Stimulated activated CD8-positive, alpha-beta memory T cell treated with anti-CD3 and anti-CD28 coated beads, Interleukin-12 subunit alpha, Interleukin-12 subunit beta, amount 100 ng/mL, for 4 hours (primary cell): ENCODE results near the gene PLD3.

ENCODE experiments used
- DNase-seq: peaks from one replicate; pipeline ENCODE4 v3.0.0-alpha.2; 2020; ENCODE audit warnings: low read depth

PLD3 gene

GRCh38 chr19:40414542-40415535 lies 66.3 kb downstream of the PLD3 start:
- DNase-seq, result no peak

DNA sequence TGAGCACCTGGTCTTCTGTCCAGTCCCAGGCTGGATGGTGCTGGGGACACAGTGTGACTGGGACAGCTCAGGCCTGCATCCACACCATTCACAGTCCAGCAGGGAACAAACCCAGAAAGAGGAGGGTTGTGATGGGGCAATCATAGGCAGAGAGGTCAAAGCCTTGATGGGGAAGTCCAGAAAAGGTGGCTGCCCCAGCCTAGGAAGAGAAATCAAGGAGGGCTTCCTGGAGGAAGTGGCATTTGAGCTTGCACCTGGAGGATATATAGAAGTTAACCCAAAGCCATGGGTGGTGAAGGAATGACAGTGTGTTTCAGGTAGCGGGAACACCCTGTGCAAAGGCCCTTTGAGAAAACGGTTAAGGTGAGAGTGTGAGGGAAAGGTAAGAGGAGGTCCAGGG lies 67.3 kb downstream of the PLD3 start:
- no peak for DNase-seq

GRCh38 chr19:40416918-40417642 lies 68.6 kb downstream of the PLD3 start:
- no peak for DNase-seq

DNA sequence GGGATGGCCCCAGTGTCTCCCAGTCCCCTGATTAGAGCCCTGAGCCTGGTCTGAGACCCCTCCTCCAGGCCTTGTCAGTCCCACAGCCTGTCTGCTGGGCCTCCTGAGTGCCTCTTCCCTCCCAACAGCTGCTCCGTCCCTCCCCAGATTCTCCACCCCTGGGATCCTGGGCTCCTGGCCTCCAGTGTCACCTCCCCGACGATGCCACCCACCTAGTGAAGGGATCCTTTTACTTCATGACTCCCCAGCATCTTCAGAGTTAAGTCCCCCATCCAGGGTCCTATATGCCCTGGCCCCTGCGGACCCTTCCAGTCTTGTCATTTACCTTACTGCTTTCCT lies 69.1 kb downstream of the PLD3 start:
- DNase-seq, result no peak

DNA sequence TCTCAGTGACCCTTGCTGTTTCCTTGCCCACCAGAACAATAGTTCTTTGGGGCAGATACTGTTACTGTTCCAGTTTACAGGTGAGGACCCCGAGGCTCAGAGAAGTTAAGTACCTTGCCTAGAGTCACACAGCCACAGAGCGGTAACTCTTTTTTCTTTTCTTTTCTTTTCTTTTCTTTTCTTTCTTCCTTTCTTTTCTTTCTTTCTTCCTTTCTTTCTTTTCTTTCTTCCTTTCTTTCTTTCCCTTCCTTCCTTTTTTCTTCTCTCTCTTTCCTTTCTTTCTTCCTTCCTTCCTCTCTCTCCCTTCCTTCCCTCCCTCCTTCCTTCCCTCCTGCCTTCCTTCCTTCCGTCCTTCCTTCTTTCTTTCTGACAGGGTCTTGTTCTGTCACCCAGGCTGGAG lies 69.5 kb downstream of the PLD3 start:
- no peak for DNase-seq

DNA sequence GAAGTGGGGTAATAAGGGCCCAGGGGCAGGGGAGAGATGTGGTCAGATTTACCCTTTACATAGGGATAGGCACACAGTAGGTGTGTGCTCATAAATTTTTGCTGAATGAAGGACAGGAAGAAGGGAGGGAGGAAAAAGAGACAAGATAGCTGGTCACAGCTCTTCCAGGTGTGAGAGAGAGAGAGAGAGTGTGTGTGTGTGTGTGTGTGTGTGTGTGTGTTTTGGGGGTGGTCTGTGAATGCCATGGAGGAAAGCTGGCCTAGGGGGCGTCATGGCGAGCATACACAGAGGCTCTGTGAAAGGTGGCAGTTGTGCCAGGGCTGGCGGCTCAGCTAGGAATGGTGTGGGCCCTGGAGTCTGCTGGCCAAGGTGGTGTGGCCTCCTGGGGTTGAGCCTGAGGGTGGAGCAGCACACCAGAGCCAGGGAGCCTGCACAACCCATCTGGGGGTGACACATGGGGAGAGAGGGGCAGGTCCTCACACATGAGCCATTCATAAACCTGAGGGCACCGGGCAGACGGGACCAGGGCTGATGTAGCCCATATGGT lies 70.6 kb downstream of the PLD3 start:
- no peak for DNase-seq

GRCh38 chr19:40419780-40420179 lies 71.3 kb downstream of the PLD3 start:
- no peak for DNase-seq

DNA sequence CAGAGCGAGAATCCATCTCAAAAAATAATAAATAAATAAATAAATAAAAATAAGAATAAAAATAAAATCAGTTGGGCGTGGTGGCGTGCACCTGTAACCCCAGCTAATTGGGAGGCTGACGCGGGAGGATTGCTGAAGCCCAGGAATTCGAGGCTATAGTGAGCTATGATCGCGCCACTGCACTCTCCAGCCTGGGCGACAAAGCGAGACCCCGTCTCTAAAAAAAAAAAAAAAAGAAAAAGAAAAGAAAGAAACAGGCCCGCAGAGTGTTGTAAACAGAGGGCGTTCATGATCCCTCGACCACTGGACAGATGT lies 71.9 kb downstream of the PLD3 start:
- DNase-seq, result no peak

GRCh38 chr19:40420766-40421765 lies 72.6 kb downstream of the PLD3 start:
- peak; percentile 49 for DNase-seq

- no peak for DNase-seq
Observed at GRCh38 chr19:40421993-40422747, 73.7 kb downstream of the PLD3 start.

DNA sequence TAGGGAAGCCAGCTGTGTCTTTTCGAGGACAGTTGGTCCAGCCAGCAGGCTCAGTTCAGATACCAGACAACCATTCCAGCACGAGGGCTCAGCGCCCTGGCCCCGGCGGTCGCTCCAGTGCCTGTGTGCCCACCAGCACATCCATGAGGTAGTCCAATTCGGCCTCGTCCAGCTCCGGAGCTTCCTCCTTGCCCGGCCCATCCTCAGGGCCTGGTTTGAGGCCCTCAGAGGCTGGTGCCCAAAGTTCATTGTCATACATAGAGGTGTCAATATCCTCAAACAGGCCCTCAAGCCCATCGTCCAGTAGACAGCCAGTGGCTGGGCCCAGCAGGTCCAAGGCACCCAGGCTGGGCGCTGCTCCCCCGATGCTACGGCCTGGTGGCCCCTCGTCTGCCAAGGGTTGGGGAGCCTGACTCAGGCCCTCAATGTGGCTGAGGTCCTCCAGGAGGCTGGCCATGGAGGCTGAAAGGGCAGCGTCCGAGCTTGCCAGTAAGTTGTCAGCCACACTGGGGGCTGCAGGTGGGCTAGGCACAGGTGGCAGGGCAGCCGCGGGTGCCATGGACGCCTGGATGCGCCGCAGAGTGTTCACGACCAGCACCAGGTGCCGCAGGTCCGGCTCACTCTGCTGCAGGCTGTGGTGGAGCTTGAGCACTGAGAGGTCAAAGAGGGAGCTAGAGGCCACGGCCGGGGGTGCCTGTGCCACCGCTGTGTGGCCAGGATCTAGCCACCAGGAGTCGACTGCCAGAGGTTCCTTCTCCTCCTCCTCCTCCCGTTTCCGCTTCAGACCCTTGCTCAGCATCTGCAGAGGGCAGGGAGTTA lies 74.5 kb downstream of the PLD3 start:
- DNase-seq, result no peak

DNA sequence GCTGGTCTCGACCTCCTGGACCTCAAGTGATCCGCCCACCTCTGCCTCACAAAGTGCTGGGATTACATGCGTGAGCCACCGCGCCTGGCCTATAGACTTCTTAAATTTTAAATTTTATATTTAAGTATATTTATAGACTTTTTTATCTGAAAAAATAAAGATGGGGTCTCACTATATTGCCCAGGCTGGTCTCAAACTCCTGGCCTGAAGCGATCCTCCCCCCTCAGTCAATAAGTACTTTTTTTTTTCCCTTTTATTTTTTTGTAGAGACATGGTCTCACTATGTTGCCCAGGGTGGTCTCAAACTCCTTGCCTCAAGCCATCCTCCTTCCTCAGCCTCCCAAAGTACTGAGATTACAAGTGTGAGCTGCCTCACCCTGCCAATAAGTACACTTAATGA lies 75.4 kb downstream of the PLD3 start:
- no peak for DNase-seq

GRCh38 chr19:40424637-40425449 lies 76.3 kb downstream of the PLD3 start:
- DNase-seq, result no peak

- peak; percentile 100 for DNase-seq
Observed at GRCh38 chr19:40425450-40426287, 77.2 kb downstream of the PLD3 start, which contains the start of gene SERTAD1. Gene SERTAD1 (minus strand): TSS chr19:40425992. CDS start chr19:40423546, 2,446 bp downstream.
